COLO829 (cell line): ENCODE measurements around the gene HYOU1.
"Not testable (repeated sequence)": the region's sequence is repeated elsewhere in the genome, so short reads cannot be mapped to it uniquely, and the experiment has no call there.

Source experiments
- DNase-seq: peaks from one replicate; pipeline ENCODE4 v3.0.0; 2012; ENCODE audit warnings: low spot score

HYOU1 gene

GRCh38 chr11:119019996-119020395, 37.0 kb downstream of the HYOU1 start:
- DNase-seq, result no peak

- DNase-seq, result peak; percentile 91
These were observed 38.7 kb downstream of the HYOU1 start, which contains the start of the genes RPS25 and TRAPPC4 for GRCh38 chr11:119018074-119018938. RPS25 (minus strand) TSS chr11:119018343; CDS start chr11:119018284, 59 bp downstream. TRAPPC4 (plus strand) TSS chr11:119018766; CDS start chr11:119018796, 30 bp downstream.

DNA sequence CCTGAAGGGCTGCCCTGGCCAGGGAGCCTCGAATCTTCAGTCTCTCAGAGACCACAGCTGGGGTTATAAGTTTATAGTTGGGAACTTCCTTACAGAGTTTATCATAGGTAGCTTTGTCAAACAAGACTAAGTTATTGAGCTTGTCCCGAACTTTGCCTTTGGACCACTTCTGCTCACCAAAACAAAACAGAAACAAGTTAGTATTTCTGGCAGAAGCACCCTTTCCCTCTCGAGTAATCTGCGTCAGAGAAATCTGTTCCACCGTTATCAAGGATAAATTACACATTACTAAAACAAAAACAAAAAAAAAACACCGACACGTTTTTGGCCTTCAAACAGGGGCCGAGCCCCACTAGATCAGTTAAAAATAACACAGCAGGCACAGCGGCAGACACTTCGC, 39.6 kb downstream of the HYOU1 start:
- not testable (repeated sequence) for DNase-seq

- DNase-seq, result no peak
These were observed 40.6 kb downstream of the HYOU1 start for GRCh38 chr11:119016216-119017009.

DNA sequence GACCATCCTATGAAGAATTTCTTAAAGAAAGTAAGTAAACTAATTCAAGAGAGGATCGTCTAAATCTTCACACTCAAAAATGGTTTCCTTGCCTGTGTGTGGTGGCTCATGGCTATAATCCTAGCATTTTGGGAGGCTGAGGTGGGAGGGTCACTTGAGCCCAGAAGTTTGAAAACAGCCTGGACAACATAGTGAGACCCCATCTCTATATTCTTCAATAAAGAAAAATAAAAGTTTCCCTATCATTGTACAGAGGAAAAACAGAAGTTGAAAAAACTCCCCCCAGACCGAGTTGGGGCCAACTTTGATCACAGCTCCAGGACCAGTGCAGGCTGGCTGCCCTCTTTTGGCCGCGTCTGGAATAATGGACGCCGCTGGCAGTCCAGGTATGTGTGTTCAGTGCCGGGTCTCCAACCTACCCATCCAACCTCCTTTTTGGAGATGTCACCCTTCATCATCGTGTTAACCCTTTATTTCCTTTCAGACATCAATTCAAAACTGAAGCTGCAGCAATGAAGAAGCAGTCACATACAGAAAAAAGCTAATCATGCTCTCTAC, 41.9 kb downstream of the HYOU1 start:
- DNase-seq, result no peak

DNA sequence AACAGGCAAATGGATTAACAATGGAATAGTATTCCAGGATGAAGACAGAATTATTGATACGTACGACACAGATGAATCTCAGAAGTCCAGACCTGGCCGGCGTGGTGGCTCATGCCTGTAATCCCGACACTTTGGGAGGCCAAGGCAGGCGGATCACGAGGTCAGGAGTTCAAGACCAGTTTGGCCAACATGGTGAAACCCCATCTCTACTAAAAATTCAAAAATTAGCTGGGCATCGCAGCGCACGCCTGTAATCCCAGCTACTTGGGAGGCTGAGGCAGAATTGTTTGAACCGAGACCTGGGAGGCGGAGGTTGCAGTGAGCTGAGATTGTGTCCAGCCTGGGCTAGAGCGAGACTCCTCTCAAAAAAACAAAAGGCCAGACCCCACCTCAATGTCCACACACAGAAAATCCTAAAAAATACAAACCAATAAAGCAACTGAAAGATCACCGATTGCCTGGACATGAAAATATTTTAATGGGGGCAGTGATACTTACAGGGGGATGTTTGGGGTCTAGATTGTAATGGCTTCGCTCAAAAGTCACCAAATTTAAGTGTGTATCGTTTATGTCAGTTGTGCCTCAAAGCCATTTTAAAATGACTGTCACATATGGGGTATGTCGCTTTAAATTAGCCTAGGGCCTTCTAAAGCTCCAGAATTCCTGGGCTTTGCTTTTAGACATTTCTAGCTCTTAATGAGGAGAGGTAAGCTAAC, 42.6 kb downstream of the HYOU1 start:
- DNase-seq, result no peak

GRCh38 chr11:119012629-119013170, 44.3 kb downstream of the HYOU1 start:
- DNase-seq, result no peak

GRCh38 chr11:119011476-119012053, 45.4 kb downstream of the HYOU1 start:
- no peak for DNase-seq

DNA sequence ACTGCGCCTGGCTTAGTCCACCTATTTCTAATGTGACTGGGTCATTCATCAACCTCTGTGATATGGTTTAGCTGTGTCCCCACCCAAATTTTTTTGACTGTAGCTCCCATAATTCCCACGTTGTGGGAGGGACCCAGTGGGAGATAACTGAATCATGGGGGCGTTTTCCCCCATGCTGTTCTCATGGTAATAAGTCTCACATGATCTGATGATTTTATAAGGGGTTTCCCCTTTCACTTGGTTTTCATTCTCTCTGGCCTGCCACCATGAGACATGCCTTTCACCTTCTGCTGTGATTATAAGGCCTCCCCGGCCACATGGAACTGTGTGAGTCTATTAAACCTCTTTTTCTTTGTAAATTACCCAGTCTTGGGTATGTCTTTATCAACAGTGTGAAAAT, 50.3 kb downstream of the HYOU1 start:
- no peak for DNase-seq

GRCh38 chr11:119000906-119001305, 56.1 kb downstream of the HYOU1 start:
- no peak for DNase-seq

DNA sequence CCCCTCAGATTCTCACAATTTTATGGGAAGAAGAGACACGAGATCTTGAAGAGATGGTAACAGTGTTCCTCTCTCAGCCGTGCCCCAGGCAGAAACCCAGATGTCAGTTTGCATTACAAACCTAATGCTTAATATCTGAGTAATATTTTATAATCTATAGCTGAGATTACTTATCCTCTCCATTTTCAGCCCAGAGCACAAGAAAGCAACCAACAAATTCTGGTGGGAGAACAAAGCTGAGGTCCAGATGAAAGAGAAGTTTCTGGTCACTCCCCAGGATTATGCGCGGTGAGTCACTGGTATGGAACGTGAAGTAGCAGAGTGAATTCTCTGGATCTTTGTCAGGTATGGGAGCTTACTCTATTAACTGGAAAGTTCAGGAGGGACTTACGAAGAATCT, 58.2 kb downstream of the HYOU1 start:
- peak; percentile 56 for DNase-seq

DNA sequence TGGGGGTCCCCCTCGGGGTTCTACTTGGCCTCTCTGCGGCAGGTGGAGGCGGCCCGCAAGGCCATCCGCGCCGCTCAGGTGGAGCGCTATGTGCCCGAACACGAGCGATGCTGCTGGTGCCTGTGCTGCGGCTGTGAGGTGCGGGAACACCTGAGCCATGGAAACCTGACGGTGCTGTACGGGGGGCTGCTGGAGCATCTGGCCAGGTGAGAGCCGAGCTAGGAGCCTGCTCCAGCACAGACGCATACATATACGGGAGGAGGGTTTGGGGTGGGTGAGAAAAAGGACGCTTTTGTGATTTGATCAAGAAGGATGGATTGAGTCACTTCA, 58.7 kb downstream of the HYOU1 start:
- DNase-seq, result no peak

DNA sequence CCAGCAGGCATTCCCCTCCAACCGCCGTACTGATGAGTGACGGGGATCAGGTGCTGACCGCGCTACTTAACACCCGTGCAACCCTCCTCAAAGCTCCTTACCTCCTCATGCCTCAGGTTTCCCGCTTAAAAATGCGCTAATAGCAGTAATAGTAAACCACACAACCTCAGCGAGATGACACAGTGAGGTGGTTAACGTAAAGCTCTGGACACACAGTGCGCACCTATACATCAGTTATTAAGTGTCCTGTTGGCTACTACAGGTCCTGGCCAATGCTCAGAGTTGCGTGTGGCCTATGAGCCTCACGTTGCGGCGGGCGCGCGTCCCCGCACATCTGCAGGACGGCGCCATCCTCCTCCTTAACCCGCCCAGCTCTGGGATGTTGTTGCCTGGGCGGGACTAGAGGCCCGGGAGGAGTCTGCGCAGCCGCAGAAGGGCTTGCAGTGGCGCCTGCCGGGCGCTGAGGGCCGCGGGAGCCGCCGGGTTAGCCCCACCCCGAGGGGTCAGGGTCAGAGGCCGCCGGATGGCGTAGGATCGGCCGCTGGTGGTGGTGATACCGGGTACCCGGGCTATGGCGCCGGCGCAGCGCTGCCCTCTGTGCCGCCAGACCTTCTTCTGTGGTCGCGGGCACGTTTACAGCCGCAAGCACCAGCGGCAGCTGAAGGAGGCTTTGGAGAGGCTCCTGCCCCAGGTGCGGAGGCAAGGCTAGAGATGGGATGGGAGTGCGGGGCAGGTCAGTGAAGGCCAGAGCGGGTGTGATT, 59.2 kb downstream of the HYOU1 start, which contains the start of gene CENATAC:
Gene CENATAC, plus strand, starts transcription at position 512 of the 761 bp plus-strand sequence. Its CDS starts 60 bp downstream, at position 572.
- DNase-seq, result peak; percentile 97

GRCh38 chr11:118996926-118997626, 59.9 kb downstream of the HYOU1 start:
- DNase-seq, result no peak
